Right renal pelvis (tissue), 4 donors: ENCODE measurements around the gene OSBPL10. TPM values are rescaled to one million over a fixed set of nuclear protein-coding genes. Genes with fewer than 3 reads are reported as not detected.

Experiments used
- DNase-seq, 4 donors: peaks; one replicate each; pipeline ENCODE4 v3.0.0-alpha.2; 2013; ENCODE audit warnings: low read depth in 4 of 4, low spot score in 3 of 4, missing footprints in 1 of 4
- polyA plus RNA-seq, 4 donors: library from polyadenylated mRNA; unstranded; fragments of 120-200 nt; gene quantifications; one replicate each; pipeline ENCODE4 v1.2.1, GENCODE V29; 2013; ENCODE audit not compliant: insufficient read length in 4 of 4

The OSBPL10 gene
- polyA plus RNA-seq, 4 donors, result 20.0 to 21.8 (median 20.8) TPM

GRCh38 chr3:31929826-31930502 lies 51.1 kb downstream of the OSBPL10 start:
- no peak for DNase-seq

GRCh38 chr3:31927811-31928210 lies 53.3 kb downstream of the OSBPL10 start:
- no peak for DNase-seq

- no peak for DNase-seq
Observed at GRCh38 chr3:31926543-31926942, 54.5 kb downstream of the OSBPL10 start.

- no peak for DNase-seq
Observed at GRCh38 chr3:31925271-31925630, 55.8 kb downstream of the OSBPL10 start.

- DNase-seq, result no peak
Observed at GRCh38 chr3:31924610-31925270, 56.3 kb downstream of the OSBPL10 start.

GRCh38 chr3:31922962-31923361 lies 58.1 kb downstream of the OSBPL10 start:
- no peak for DNase-seq

GRCh38 chr3:31921837-31922236 lies 59.2 kb downstream of the OSBPL10 start:
- no peak for DNase-seq

GRCh38 chr3:31920310-31920709 lies 60.8 kb downstream of the OSBPL10 start:
- no peak for DNase-seq

GRCh38 chr3:31919528-31919927 lies 61.5 kb downstream of the OSBPL10 start:
- no peak for DNase-seq

GRCh38 chr3:31918179-31919150 lies 62.6 kb downstream of the OSBPL10 start:
- no peak for DNase-seq

GRCh38 chr3:31917303-31918005 lies 63.6 kb downstream of the OSBPL10 start:
- no peak for DNase-seq

GRCh38 chr3:31911643-31912042 lies 69.4 kb downstream of the OSBPL10 start:
- no peak for DNase-seq

- no peak for DNase-seq
Observed at GRCh38 chr3:31911124-31911523, 69.9 kb downstream of the OSBPL10 start.

- DNase-seq, result no peak
Observed at GRCh38 chr3:31909455-31909854, 71.6 kb downstream of the OSBPL10 start.

- DNase-seq, result no peak
Observed at GRCh38 chr3:31908391-31909097, 72.5 kb downstream of the OSBPL10 start.

- DNase-seq, result no peak
Observed at GRCh38 chr3:31906182-31906581, 74.9 kb downstream of the OSBPL10 start.

GRCh38 chr3:31903686-31904431 lies 77.2 kb downstream of the OSBPL10 start:
- peak in 1 of 4 donors; percentile 44 for DNase-seq

GRCh38 chr3:31900583-31900982 lies 80.5 kb downstream of the OSBPL10 start:
- DNase-seq, result no peak
